ENCODE results near the gene TMEM203. TPM values are rescaled to one million over a fixed set of nuclear protein-coding genes. Genes with fewer than 3 reads are reported as not detected.
A peak's percentile ranks its signal among the peaks of the same experiment; 100 is the strongest.

TMEM203 gene
- total and polyA plus RNA-seq, 10 of the 15 experiments (the other 5 are each of a cell fraction or from before 2014, with no cell fraction given) = 7.2 to 68.1 (median 33.8) TPM

GRCh38 chr9:137169896-137170358, 35.5 kb downstream of the TMEM203 start, which contains the start of gene LRRC26:
TSS of gene LRRC26 (minus strand) at chr9:137170051. CDS start at chr9:137169943, 108 bp downstream.
- H3K27me3 ChIP-seq (replicated peaks in 1 of 2; ENCODE audit: control insufficient read depth in 2 of 2, insufficient read depth in 2 of 2, low read length in 1 of 2) = peaks cover 0 to 8% of the 10 kb centered on the region in 2 experiments; a peak in 3 of 4 replicates
- no peak within 1 kb of the TSS for H3K27ac ChIP-seq (ENCODE audit: control insufficient read depth, insufficient read depth)

More at GRCh38 chr9:137169896-137170358, 35.5 kb downstream of the TMEM203 start, which contains the start of gene LRRC26:
- DNase-seq (ENCODE audit: low read depth, low spot score) = no peak
- TF ChIP-seq SMAD5 (IDR thresholded peaks at IDR 0.05; ENCODE audit: low read depth) = no peak
- no peak for TF ChIP-seq RELB (IDR thresholded peaks at IDR 0.05; ENCODE audit: low read depth)
- no peak for TF ChIP-seq SMAD1 (IDR thresholded peaks at IDR 0.05; ENCODE audit: low read depth, partially characterized antibody)
- TF ChIP-seq RUNX3 (IDR thresholded peaks at IDR 0.05; ENCODE audit: low read length) = no peak
- TF ChIP-seq LARP7 (IDR thresholded peaks at IDR 0.05) = no peak
- TF ChIP-seq, protein P1, sequence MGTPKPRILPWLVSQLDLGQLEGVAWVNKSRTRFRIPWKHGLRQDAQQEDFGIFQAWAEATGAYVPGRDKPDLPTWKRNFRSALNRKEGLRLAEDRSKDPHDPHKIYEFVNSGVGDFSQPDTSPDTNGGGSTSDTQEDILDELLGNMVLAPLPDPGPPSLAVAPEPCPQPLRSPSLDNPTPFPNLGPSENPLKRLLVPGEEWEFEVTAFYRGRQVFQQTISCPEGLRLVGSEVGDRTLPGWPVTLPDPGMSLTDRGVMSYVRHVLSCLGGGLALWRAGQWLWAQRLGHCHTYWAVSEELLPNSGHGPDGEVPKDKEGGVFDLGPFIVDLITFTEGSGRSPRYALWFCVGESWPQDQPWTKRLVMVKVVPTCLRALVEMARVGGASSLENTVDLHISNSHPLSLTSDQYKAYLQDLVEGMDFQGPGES (IDR thresholded peaks at IDR 0.05) = no peak
- no peak for TF ChIP-seq BCL11A (IDR thresholded peaks at IDR 0.05; ENCODE audit: low read depth, low read length)
- TF ChIP-seq, protein P2, sequence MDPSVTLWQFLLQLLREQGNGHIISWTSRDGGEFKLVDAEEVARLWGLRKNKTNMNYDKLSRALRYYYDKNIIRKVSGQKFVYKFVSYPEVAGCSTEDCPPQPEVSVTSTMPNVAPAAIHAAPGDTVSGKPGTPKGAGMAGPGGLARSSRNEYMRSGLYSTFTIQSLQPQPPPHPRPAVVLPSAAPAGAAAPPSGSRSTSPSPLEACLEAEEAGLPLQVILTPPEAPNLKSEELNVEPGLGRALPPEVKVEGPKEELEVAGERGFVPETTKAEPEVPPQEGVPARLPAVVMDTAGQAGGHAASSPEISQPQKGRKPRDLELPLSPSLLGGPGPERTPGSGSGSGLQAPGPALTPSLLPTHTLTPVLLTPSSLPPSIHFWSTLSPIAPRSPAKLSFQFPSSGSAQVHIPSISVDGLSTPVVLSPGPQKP (IDR thresholded peaks at IDR 0.05; ENCODE audit: low read depth, low read length) = no peak
- TF ChIP-seq GATAD2B (conservative IDR thresholded peaks at IDR 0.05; ENCODE audit: low read depth) = no peak
- no peak for TF ChIP-seq SRF (IDR thresholded peaks at IDR 0.05; ENCODE audit: low read depth in 2 of 2, low read length in 2 of 2)
- TF ChIP-seq ZNF384 (IDR thresholded peaks at IDR 0.05; ENCODE audit: borderline replicate concordance, low read depth, low read length) = no peak
- no peak for TF ChIP-seq POU2F2 (IDR thresholded peaks at IDR 0.05; ENCODE audit: borderline replicate concordance, low read depth, low read length)
- TF ChIP-seq ATF3 (IDR thresholded peaks at IDR 0.05; ENCODE audit: borderline replicate concordance, extremely low read depth, low read depth, low read length) = no peak
- no peak for TF ChIP-seq SIN3A (IDR thresholded peaks at IDR 0.05; ENCODE audit: low read depth, low read length)
- TF ChIP-seq CEBPB (IDR thresholded peaks at IDR 0.05; ENCODE audit: borderline replicate concordance in 1 of 2, low read depth in 2 of 2, low read length in 2 of 2) = no peak
- in situ Hi-C loops (cut with MboI) = no loop called here
- ChIA-PET CTCF (interaction anchor here (1.1 kb wide), 1 partner anchor 58 kb away, joined by 5 read pairs; the partner anchor contains the start of gene RNF224), POLR2A (interaction anchor here (0.5 to 4.4 kb wide), 8 partner anchors 12 to 53 kb away, joined by 3 to 37 read pairs (median 6); partner anchors contain the start of genes ANAPC2, SSNA1 and TPRN), SMC1A (ENCODE audit: uncharacterized antibody, unreplicated experiment) (interaction anchor here (2.7 kb wide), 1 partner anchor 19 kb away, joined by 8 read pairs; no protein-coding TSS in a partner anchor), RAD21 (ENCODE audit: unreplicated experiment) (interaction anchor here (0.5 to 3.0 kb wide), 2 partner anchors 20 to 42 kb away, joined by 3 to 14 read pairs; no protein-coding TSS in a partner anchor)
- peaks cover 8% of the 10 kb centered on the region; the same call in 1 of the 2 replicates for H3K4me1 ChIP-seq (ENCODE audit: control insufficient read depth, insufficient read depth, low read length)
- H3K36me3 ChIP-seq (ENCODE audit: control insufficient read depth in 2 of 2, insufficient read depth in 2 of 2, low read length in 1 of 2) = no peaks in the 10 kb centered on the region
- no peaks in the 10 kb centered on the region for H3K9me3 ChIP-seq (replicated peaks; ENCODE audit: control insufficient read depth, insufficient read depth, low read length)
- intact Hi-C loops (cut with micrococcal nuclease; ENCODE audit: unreplicated experiment) = no loop called here
- peak within 1 kb of the TSS; percentile 82 for H3K4me2 ChIP-seq (ENCODE audit: control insufficient read depth, insufficient read depth)
- peak within 1 kb of the TSS; percentile 60 for H2AFZ ChIP-seq (ENCODE audit: control insufficient read depth, low read depth, low read length)
- 7% methylated on average over 18 of the region's 41 CpGs for WGBS (ENCODE audit: insufficient coverage, insufficient replicate concordance, low lambda C conversion rate, missing lambda C conversion rate)
- no peak within 1 kb of the TSS for H3K9ac ChIP-seq (ENCODE audit: control insufficient read depth, insufficient read depth, low read length)
- no peak; the same call in 2 of the 3 replicates for ATAC-seq
- peak within 1 kb of the TSS; percentile 53; the same call in 1 of the 2 replicates for H3K4me3 ChIP-seq
- BruUV-seq (replicated peaks) = no TSS peak
- no peaks in the 10 kb centered on the region for H4K20me1 ChIP-seq (ENCODE audit: control insufficient read depth, insufficient read depth)
- no peaks in the 10 kb centered on the region for H3K79me2 ChIP-seq (ENCODE audit: control insufficient read depth, insufficient read depth, low read length)
- no peak for FAIRE-seq

Measured in GM12878 (cell line).